Activated CD8-positive, alpha-beta memory T cell treated with anti-CD3 and anti-CD28 coated beads, Interleukin-2, amount 10 ng/mL, durations not matched to agents 7 days and 5 days (primary cell): ENCODE measurements around the gene TNFRSF8. TPM values are rescaled to one million over a fixed set of nuclear protein-coding genes. Genes with fewer than 3 reads are reported as not detected.

Source experiments
- ATAC-seq: fragments of 150-1000 bp; cut with Tn5 transposase; one replicate; pipeline ENCODE4 v1.10.0; 2021; ENCODE audit warnings: moderate library complexity
- CTCF ChIA-PET: fragments of 350-600 bp; sonication (Branson Sonifier 250); formaldehyde crosslinking; loops from one replicate; lab custom pipeline; 2021; ENCODE audit warnings: antibody characterized with exemption; lab: Charles Lee
- DNase-seq: peaks from one replicate; pipeline ENCODE4 v3.0.0-alpha.2; 2020
- H3K27ac Mint-ChIP-seq: one replicate; pipeline ENCODE4 v1.8.0; 2021; ENCODE audit warnings: mild to moderate bottlenecking, mixed read lengths
- H3K27me3 Mint-ChIP-seq: one replicate; pipeline ENCODE4 v1.8.0; 2021; ENCODE audit warnings: mixed read lengths
- H3K36me3 Mint-ChIP-seq: one replicate; pipeline ENCODE4 v1.8.0; 2021; ENCODE audit warnings: mild to moderate bottlenecking, mixed read lengths
- H3K4me1 Mint-ChIP-seq: one replicate; pipeline ENCODE4 v1.8.0; 2021; ENCODE audit warnings: mixed read lengths
- H3K4me3 Mint-ChIP-seq: one replicate; pipeline ENCODE4 v1.8.0; 2021; ENCODE audit warnings: mild to moderate bottlenecking, moderate library complexity, mixed read lengths
- H3K9me3 Mint-ChIP-seq: one replicate; pipeline ENCODE4 v1.8.0; 2022; ENCODE audit warnings: low read depth, mixed read lengths
- total RNA-seq, 2 experiments: library from RNA; stranded (reverse); gene quantifications; one replicate each; pipeline ENCODE4 v1.2.3, GENCODE V29; 2021

The TNFRSF8 gene
- total RNA-seq, 2 experiments from 2014 or later = 3.8 to 14.8 TPM

- Mint-ChIP-seq H3K27me3 (no peaks in the 10 kb centered on the region), H3K27ac (peak overlapping the region; percentile 55), H3K36me3 (peaks cover 8% of the 10 kb centered on the region), H3K4me3 (no peak overlapping the region), H3K4me1 (peaks cover 17% of the 10 kb centered on the region), H3K9me3 (no peaks in the 10 kb centered on the region)
- CTCF ChIA-PET = interaction anchor here (0.6 to 12.3 kb wide), 65 partner anchors 9 to 544 kb away, joined by 3 to 296 read pairs (median 9); partner anchors contain the start of genes MIIP and VPS13D
- ATAC-seq = peak; percentile 69
- DNase-seq = peak; percentile 83
These were observed 61.8 kb downstream of the TNFRSF8 start for GRCh38 chr1:12124693-12125421.

GRCh38 chr1:12125422-12126355, 62.6 kb downstream of the TNFRSF8 start:
- peaks cover 17% of the 10 kb centered on the region for H3K4me1 Mint-ChIP-seq
- H3K9me3 Mint-ChIP-seq = no peaks in the 10 kb centered on the region
- H3K27me3 Mint-ChIP-seq = no peaks in the 10 kb centered on the region
- DNase-seq (no peak), ATAC-seq (peak; percentile 22)
- no peak overlapping the region for H3K4me3 Mint-ChIP-seq
- CTCF ChIA-PET = interaction anchor here (0.6 to 12.3 kb wide), 55 partner anchors 8 to 533 kb away, joined by 3 to 296 read pairs (median 10); partner anchors contain the start of genes MIIP and VPS13D
- H3K27ac Mint-ChIP-seq = peak overlapping the region; percentile 22
- peaks cover 4% of the 10 kb centered on the region for H3K36me3 Mint-ChIP-seq

- ATAC-seq = no peak
These were observed 63.7 kb downstream of the TNFRSF8 start for GRCh38 chr1:12126781-12127180.

DNA sequence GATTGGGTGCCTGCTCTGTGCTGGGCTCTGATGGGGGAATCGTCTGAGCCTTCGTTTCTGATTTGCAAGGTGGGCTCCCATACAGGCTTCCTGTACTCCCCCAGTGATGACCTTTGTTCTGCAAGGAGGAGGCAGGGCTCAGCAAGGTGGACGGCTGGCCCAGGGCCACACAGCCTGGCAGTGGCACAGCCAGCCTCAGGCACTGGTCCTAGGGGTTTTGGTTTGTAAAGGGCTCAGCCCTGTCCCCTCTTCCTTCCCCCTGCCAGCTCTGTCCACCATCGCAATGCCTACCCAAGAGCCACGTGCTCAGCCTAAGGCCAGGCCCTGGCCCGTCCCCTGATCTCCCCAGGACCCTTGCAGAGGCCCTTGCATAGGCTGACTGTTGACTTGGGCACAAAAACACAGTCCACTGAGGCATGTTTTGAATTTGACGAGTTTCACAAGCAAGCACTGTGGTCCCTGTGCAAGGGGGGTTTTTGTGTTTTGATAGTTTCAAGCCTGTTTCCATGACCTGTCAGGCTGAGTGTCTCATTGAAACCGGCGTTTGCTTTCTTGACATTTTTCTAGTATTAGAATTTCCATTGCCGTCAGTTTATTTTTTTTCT, 64.2 kb downstream of the TNFRSF8 start:
- Mint-ChIP-seq H3K4me3 (no peak overlapping the region), H3K27me3 (no peaks in the 10 kb centered on the region), H3K36me3 (no peaks in the 10 kb centered on the region), H3K9me3 (no peaks in the 10 kb centered on the region), H3K4me1 (peaks cover 21% of the 10 kb centered on the region), H3K27ac (no peak overlapping the region)
- CTCF ChIA-PET = interaction anchor here (0.9 to 12.3 kb wide), 10 partner anchors 9 to 149 kb away, joined by 3 to 296 read pairs (median 4); no protein-coding TSS in a partner anchor
- ATAC-seq (no peak), DNase-seq (no peak)

More at GRCh38 chr1:12126781-12127180, 63.7 kb downstream of the TNFRSF8 start:
- Mint-ChIP-seq H3K27ac (no peak overlapping the region), H3K27me3 (no peaks in the 10 kb centered on the region), H3K4me1 (peaks cover 17% of the 10 kb centered on the region), H3K9me3 (no peaks in the 10 kb centered on the region), H3K36me3 (peaks cover 1% of the 10 kb centered on the region), H3K4me3 (no peak overlapping the region)
- DNase-seq = no peak
- CTCF ChIA-PET = interaction anchor here (1.0 to 12.3 kb wide), 8 partner anchors 9 to 118 kb away, joined by 3 to 296 read pairs (median 22); no protein-coding TSS in a partner anchor

GRCh38 chr1:12128120-12128519, 65.0 kb downstream of the TNFRSF8 start:
- CTCF ChIA-PET = interaction anchor here (0.9 to 12.3 kb wide), 5 partner anchors 41 to 149 kb away, joined by 3 to 296 read pairs (median 3); no protein-coding TSS in a partner anchor
- ATAC-seq (no peak), DNase-seq (no peak)
- Mint-ChIP-seq H3K36me3 (peaks cover 1% of the 10 kb centered on the region), H3K9me3 (no peaks in the 10 kb centered on the region), H3K27me3 (no peaks in the 10 kb centered on the region), H3K27ac (no peak overlapping the region), H3K4me1 (peaks cover 27% of the 10 kb centered on the region), H3K4me3 (no peak overlapping the region)

- ATAC-seq = no peak
- Mint-ChIP-seq H3K4me3 (no peak overlapping the region), H3K36me3 (peaks cover 1% of the 10 kb centered on the region)
These were observed 66.5 kb downstream of the TNFRSF8 start for GRCh38 chr1:12129624-12130023.

DNA sequence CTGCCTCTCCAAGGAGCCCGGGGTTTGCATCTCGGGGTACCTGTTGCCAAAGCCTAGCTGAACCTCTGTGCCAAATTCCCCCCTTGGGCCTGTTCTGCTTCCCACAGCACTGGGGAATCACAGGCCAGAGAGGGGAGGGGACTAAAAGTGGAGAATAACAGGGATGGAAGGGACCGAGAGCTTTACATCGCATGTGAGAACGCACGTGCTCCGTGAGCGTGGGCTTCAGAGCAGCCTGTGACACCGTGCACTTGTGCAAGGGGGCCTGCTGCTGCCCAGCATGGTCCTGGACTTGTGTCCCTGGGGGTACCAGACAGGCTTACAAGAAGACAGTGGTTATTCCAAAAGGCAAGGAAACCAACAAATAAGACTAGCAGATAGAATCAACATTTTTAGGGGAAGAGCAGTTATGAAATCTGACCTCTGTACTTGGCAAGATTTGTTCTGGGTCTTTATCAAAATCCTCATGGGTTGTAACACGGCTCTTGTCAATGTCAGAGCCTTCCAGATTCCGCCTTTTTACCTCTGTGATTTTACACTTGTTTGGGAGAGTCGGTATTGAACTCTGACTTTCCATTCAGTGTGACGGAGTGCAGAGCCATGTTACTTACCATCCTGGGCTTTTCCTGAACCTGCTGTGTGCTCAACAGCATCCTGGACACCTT, 67.5 kb downstream of the TNFRSF8 start:
- Mint-ChIP-seq H3K27ac (no peak overlapping the region), H3K27me3 (no peaks in the 10 kb centered on the region), H3K9me3 (no peaks in the 10 kb centered on the region), H3K4me3 (no peak overlapping the region), H3K36me3 (peaks cover 1% of the 10 kb centered on the region), H3K4me1 (peaks cover 21% of the 10 kb centered on the region)
- DNase-seq (no peak), ATAC-seq (no peak)
- CTCF ChIA-PET = interaction anchor here (0.8 to 1.6 kb wide), 3 partner anchors 12 to 114 kb away, joined by 3 to 4 read pairs (median 3); no protein-coding TSS in a partner anchor

More at GRCh38 chr1:12129624-12130023, 66.5 kb downstream of the TNFRSF8 start:
- CTCF ChIA-PET = interaction anchor here (1.6 kb wide), 1 partner anchor 99 kb away, joined by 3 read pairs; no protein-coding TSS in a partner anchor
- peaks cover 28% of the 10 kb centered on the region for H3K4me1 Mint-ChIP-seq
- no peaks in the 10 kb centered on the region for H3K27me3 Mint-ChIP-seq
- no peak overlapping the region for H3K27ac Mint-ChIP-seq
- no peaks in the 10 kb centered on the region for H3K9me3 Mint-ChIP-seq
- DNase-seq = no peak

DNA sequence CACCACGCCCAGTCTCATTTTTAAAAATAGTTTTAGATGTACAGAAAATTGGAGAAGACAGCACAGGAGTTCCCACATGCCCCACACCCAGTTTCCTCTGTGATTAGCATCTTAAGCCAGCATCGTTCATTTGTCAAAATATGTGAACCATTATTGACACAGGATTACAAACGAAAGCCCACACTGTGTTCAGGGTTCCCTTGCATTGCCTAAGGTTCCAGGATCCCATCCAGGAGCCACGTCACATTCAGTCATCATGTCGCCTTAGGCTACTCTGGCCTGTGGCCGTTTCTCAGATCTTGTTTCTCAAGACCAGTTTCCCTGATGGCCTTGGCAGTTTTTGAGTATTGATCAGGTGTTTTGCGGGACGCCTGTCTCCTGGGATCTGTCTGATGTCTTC, 69.0 kb downstream of the TNFRSF8 start:
- DNase-seq (no peak), ATAC-seq (no peak)
- H3K36me3 Mint-ChIP-seq = peaks cover 1% of the 10 kb centered on the region
- no peaks in the 10 kb centered on the region for H3K9me3 Mint-ChIP-seq
- no peak overlapping the region for H3K27ac Mint-ChIP-seq
- no peak overlapping the region for H3K4me3 Mint-ChIP-seq
- peaks cover 11% of the 10 kb centered on the region for H3K4me1 Mint-ChIP-seq
- CTCF ChIA-PET = interaction anchor here (1.0 kb wide), 1 partner anchor 76 kb away, joined by 6 read pairs; no protein-coding TSS in a partner anchor
- H3K27me3 Mint-ChIP-seq = no peaks in the 10 kb centered on the region

- Mint-ChIP-seq H3K27ac (no peak overlapping the region), H3K27me3 (no peaks in the 10 kb centered on the region), H3K4me1 (peaks cover 11% of the 10 kb centered on the region), H3K4me3 (no peak overlapping the region), H3K9me3 (no peaks in the 10 kb centered on the region), H3K36me3 (peaks cover 1% of the 10 kb centered on the region)
- CTCF ChIA-PET = interaction anchor here (1.3 to 2.1 kb wide), 4 partner anchors 10 to 95 kb away, joined by 3 to 17 read pairs (median 5); partner anchors contain the start of gene VPS13D
- DNase-seq (no peak), ATAC-seq (no peak)
These were observed 71.6 kb downstream of the TNFRSF8 start for GRCh38 chr1:12134716-12135115.

DNA sequence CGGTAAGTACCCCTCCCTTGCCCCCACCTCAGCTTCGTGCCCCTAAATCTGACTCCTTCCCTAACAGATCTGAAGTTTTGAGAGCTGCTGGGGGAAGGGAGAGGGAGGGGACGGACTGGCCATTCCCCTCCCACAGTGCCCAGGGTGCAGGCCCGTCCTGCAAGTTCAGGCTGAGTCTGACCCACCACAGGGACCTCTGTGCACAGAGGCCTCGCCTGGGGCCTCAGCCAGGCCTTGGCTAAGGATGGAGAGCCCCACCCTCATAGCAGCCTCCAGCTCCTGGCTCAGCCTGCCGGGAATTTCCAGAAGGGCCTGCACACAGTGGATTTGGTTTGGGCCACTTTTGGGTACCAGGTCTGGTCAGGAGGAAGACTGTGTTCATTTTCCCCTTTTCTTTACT, 72.5 kb downstream of the TNFRSF8 start:
- Mint-ChIP-seq H3K4me3 (no peak overlapping the region), H3K36me3 (peaks cover 1% of the 10 kb centered on the region), H3K27ac (peak overlapping the region; percentile 42), H3K9me3 (no peaks in the 10 kb centered on the region), H3K27me3 (no peaks in the 10 kb centered on the region), H3K4me1 (peaks cover 11% of the 10 kb centered on the region)
- CTCF ChIA-PET = interaction anchor here (0.6 to 1.6 kb wide), 5 partner anchors 11 to 94 kb away, joined by 3 to 7 read pairs (median 3); partner anchors contain the start of gene VPS13D
- ATAC-seq (no peak), DNase-seq (no peak)

- H3K27me3 Mint-ChIP-seq = no peaks in the 10 kb centered on the region
- no peak overlapping the region for H3K4me3 Mint-ChIP-seq
- H3K4me1 Mint-ChIP-seq = peaks cover 10% of the 10 kb centered on the region
- DNase-seq = no peak
- CTCF ChIA-PET = interaction anchor here (0.8 to 2.1 kb wide), 5 partner anchors 11 to 74 kb away, joined by 3 to 21 read pairs (median 4); no protein-coding TSS in a partner anchor
- H3K9me3 Mint-ChIP-seq = no peaks in the 10 kb centered on the region
- ATAC-seq = no peak
- H3K36me3 Mint-ChIP-seq = peaks cover 1% of the 10 kb centered on the region
- H3K27ac Mint-ChIP-seq = no peak overlapping the region
These were observed 74.0 kb downstream of the TNFRSF8 start for GRCh38 chr1:12136916-12137610.
